Neural cell (in vitro differentiated cells): Measurements from ENCODE around the gene SEPTIN2.

Experiments
- EP300 ChIP-seq: fragments of 450-650 bp; conservative IDR thresholded peaks from 2 replicates; pipeline ENCODE4 v1.6.1; 2014; ENCODE audit warnings: antibody characterized with exemption, mild to moderate bottlenecking, moderate library complexity; ENCODE audit not compliant: poor library complexity, severe bottlenecking
- POLR2AphosphoS5 ChIP-seq: IDR thresholded peaks from 2 replicates; pipeline ENCODE4 v1.6.1; 2012
- TAF1 ChIP-seq: IDR thresholded peaks from 2 replicates; pipeline ENCODE4 v1.6.1; 2012; ENCODE audit warnings: low read depth
- TF ChIP-seq, protein P1 (sequence below): fragments of 450-650 bp; IDR thresholded peaks from 2 replicates; pipeline ENCODE4 v1.5.1; 2014; ENCODE audit warnings: antibody characterized with exemption, mild to moderate bottlenecking, moderate library complexity; ENCODE audit not compliant: poor library complexity, severe bottlenecking

DNA sequence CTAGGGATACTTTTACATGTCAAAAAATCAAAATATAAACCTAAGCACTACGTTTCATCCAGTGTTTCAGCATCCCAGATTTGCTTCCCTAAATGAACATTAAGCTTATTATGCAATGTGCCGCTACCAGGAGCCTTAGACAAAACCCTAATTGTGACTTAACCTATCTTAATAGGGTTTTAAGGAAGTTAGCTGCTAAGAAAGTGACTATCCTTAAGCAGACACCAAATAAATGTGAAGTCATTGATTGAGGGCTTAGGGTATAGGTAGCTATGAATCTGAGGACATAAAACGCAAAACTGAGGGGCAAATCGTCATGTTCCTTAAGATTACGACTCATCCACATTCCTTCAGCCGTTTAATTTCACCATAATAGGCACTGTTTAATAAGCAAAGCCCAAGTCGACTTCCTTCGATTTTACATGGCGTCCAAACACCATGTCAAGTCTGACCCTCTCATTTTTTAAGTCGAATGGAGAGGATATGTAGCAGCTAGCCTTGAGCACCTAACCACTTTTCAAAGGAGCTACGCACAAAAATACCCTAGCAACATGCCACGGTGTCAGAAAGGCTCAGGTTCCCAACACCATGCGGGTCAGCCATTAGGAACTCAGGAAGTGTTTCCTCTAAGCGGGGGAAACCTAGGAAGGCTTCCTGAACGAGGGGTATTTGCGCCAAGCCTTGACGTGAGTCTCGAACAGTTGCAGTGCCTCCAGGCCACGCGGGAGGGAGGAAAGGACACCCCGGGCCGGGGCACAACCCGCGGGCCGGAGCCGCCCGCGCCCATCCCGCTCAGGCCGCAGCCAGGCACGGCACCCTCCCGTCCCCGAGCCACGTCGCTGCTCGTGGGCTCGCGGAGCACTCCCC, 1.3 kb upstream of the SEPTIN2 start:
- TF ChIP-seq, protein P1, sequence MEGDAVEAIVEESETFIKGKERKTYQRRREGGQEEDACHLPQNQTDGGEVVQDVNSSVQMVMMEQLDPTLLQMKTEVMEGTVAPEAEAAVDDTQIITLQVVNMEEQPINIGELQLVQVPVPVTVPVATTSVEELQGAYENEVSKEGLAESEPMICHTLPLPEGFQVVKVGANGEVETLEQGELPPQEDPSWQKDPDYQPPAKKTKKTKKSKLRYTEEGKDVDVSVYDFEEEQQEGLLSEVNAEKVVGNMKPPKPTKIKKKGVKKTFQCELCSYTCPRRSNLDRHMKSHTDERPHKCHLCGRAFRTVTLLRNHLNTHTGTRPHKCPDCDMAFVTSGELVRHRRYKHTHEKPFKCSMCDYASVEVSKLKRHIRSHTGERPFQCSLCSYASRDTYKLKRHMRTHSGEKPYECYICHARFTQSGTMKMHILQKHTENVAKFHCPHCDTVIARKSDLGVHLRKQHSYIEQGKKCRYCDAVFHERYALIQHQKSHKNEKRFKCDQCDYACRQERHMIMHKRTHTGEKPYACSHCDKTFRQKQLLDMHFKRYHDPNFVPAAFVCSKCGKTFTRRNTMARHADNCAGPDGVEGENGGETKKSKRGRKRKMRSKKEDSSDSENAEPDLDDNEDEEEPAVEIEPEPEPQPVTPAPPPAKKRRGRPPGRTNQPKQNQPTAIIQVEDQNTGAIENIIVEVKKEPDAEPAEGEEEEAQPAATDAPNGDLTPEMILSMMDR = no peak
- TF ChIP-seq POLR2AphosphoS5 (no peak), TAF1 (no peak), EP300 (no peak)
